H9 (cell line): ENCODE measurements around the gene DNAJC5. TPM values are rescaled to one million over a fixed set of nuclear protein-coding genes. Genes with fewer than 3 reads are reported as not detected.
"Not testable (repeated sequence)": the region's sequence is repeated elsewhere in the genome, so short reads cannot be mapped to it uniquely, and the experiment has no call there.

Source experiments
- DNase-seq: peaks from one replicate; pipeline ENCODE4 v3.0.0-alpha.2; 2017
- H2AFZ ChIP-seq: one replicate; pipeline ENCODE4 v1.6.1; 2013; ENCODE audit warnings: mild to moderate bottlenecking, low read length, control low read depth, moderate library complexity
- H2AK5ac ChIP-seq: 2 replicates; pipeline ENCODE4 v1.6.1; 2013; ENCODE audit warnings: low read length, control low read depth, mixed read lengths; ENCODE audit not compliant: insufficient read length
- H2BK120ac ChIP-seq: one replicate; pipeline ENCODE4 v1.6.1; 2013; ENCODE audit warnings: low read depth, mild to moderate bottlenecking, low read length, control low read depth, inconsistent platforms; ENCODE audit not compliant: poor library complexity, severe bottlenecking
- H2BK12ac ChIP-seq: 2 replicates; pipeline ENCODE4 v1.6.1; 2013; ENCODE audit warnings: low read length, control low read depth, mixed read lengths, low read depth; ENCODE audit not compliant: insufficient read length
- H2BK15ac ChIP-seq: 2 replicates; pipeline ENCODE4 v1.6.1; 2013; ENCODE audit warnings: low read depth, low read length, control low read depth
- H2BK20ac ChIP-seq: one replicate; pipeline ENCODE4 v1.6.1; 2013; ENCODE audit warnings: low read depth, mild to moderate bottlenecking, low read length, control low read depth, inconsistent platforms; ENCODE audit not compliant: poor library complexity, severe bottlenecking
- H2BK5ac ChIP-seq: 2 replicates; pipeline ENCODE4 v1.6.1; 2013; ENCODE audit warnings: low read length, control low read depth, mixed read lengths; ENCODE audit not compliant: insufficient read length
- H3K14ac ChIP-seq: 2 replicates; pipeline ENCODE4 v1.6.1; 2013; ENCODE audit warnings: low read length, control low read depth; ENCODE audit not compliant: insufficient read depth
- H3K18ac ChIP-seq: 2 replicates; pipeline ENCODE4 v1.6.1; 2013; ENCODE audit warnings: low read depth, mild to moderate bottlenecking, mixed read lengths, low read length, control low read depth; ENCODE audit not compliant: insufficient read length
- H3K23ac ChIP-seq: 2 replicates; pipeline ENCODE4 v1.6.1; 2013; ENCODE audit warnings: low read length, control low read depth, mixed read lengths, low read depth; ENCODE audit not compliant: insufficient read length
- H3K23me2 ChIP-seq: 2 replicates; pipeline ENCODE4 v1.6.1; 2013; ENCODE audit warnings: low read depth, mild to moderate bottlenecking, mixed read lengths, low read length, control low read depth; ENCODE audit not compliant: insufficient read length, poor library complexity, severe bottlenecking
- H3K27ac ChIP-seq: 2 replicates; pipeline ENCODE4 v1.5.1; 2013; ENCODE audit warnings: low read length, control low read depth, mixed read lengths, low read depth; ENCODE audit not compliant: insufficient read length
- H3K27me3 ChIP-seq: 2 replicates; pipeline ENCODE4 v1.6.1; 2013; ENCODE audit warnings: low read length, control low read depth, inconsistent platforms; ENCODE audit not compliant: insufficient read depth
- H3K4ac ChIP-seq: 2 replicates; pipeline ENCODE4 v1.6.1; 2013; ENCODE audit warnings: low read depth, mild to moderate bottlenecking, control low read depth, inconsistent platforms, low read length, moderate library complexity
- H3K4me1 ChIP-seq: 2 replicates; pipeline ENCODE4 v1.6.1; 2013; ENCODE audit warnings: low read length, control low read depth, inconsistent platforms; ENCODE audit not compliant: insufficient read depth
- H3K4me2 ChIP-seq: 2 replicates; pipeline ENCODE4 v1.6.1; 2013; ENCODE audit warnings: low read length, control low read depth, mixed read lengths; ENCODE audit not compliant: insufficient read length, insufficient read depth
- H3K56ac ChIP-seq: 2 replicates; pipeline ENCODE4 v1.6.1; 2013; ENCODE audit warnings: low read depth, mild to moderate bottlenecking, mixed read lengths, low read length, control low read depth; ENCODE audit not compliant: insufficient read length
- H3K79me1 ChIP-seq: 2 replicates; pipeline ENCODE4 v1.6.1; 2013; ENCODE audit warnings: low read depth, mild to moderate bottlenecking, moderate library complexity, low read length, control low read depth, inconsistent platforms; ENCODE audit not compliant: insufficient read depth, poor library complexity, severe bottlenecking
- H3K79me2 ChIP-seq: 2 replicates; pipeline ENCODE4 v1.6.1; 2013; ENCODE audit warnings: low read length, control low read depth, inconsistent platforms; ENCODE audit not compliant: insufficient read depth
- H3K9ac ChIP-seq: 2 replicates; pipeline ENCODE4 v1.6.1; 2013; ENCODE audit warnings: low read length, control low read depth, mixed read lengths; ENCODE audit not compliant: insufficient read length; ENCODE audit errors: extremely low read depth
- H3K9me3 ChIP-seq: one replicate; pipeline ENCODE4 v1.6.1; 2013; ENCODE audit warnings: low read depth, low read length, inconsistent platforms; ENCODE audit not compliant: control insufficient read depth
- H3T11ph ChIP-seq: one replicate; pipeline ENCODE4 v1.6.1; 2013; ENCODE audit warnings: mild to moderate bottlenecking, low read length, control low read depth, inconsistent platforms
- H4K20me1 ChIP-seq: one replicate; pipeline ENCODE4 v1.6.1; 2013; ENCODE audit not compliant: control insufficient read depth, insufficient read length, insufficient read depth
- H4K5ac ChIP-seq: 2 replicates; pipeline ENCODE4 v1.6.1; 2013; ENCODE audit warnings: low read depth, mild to moderate bottlenecking, mixed read lengths, low read length, control low read depth; ENCODE audit not compliant: insufficient read length
- H4K8ac ChIP-seq: replicated peaks from 2 replicates; pipeline ENCODE4 v1.6.1; 2013; ENCODE audit warnings: low read length, control low read depth, mixed read lengths, low read depth; ENCODE audit not compliant: insufficient read length
- H4K91ac ChIP-seq: 2 replicates; pipeline ENCODE4 v1.6.1; 2013; ENCODE audit warnings: low read depth, mild to moderate bottlenecking, moderate library complexity, mixed read lengths, low read length, control low read depth; ENCODE audit not compliant: insufficient read length
- H3K27ac Mint-ChIP-seq, 3 experiments: 2 replicates in 2 of 3; 3 replicates in 1 of 3; pipeline ENCODE4 v1.8.0; 2020 to 2021; ENCODE audit warnings: mixed read lengths in 3 of 3, mild to moderate bottlenecking in 1 of 3, moderate library complexity in 1 of 3
- H3K27me3 Mint-ChIP-seq: 2 replicates; pipeline ENCODE4 v1.8.0; 2021; ENCODE audit warnings: low read depth, mild to moderate bottlenecking, moderate library complexity, mixed read lengths
- H3K36me3 Mint-ChIP-seq, 3 experiments: 2 replicates in 2 of 3; 3 replicates in 1 of 3; pipeline ENCODE4 v1.8.0; 2020 to 2021; ENCODE audit warnings: low read depth in 3 of 3, mixed read lengths in 3 of 3; ENCODE audit not compliant: insufficient read depth in 1 of 3
- H3K4me1 Mint-ChIP-seq, 2 experiments: 2 replicates each; pipeline ENCODE4 v1.8.0; 2020; ENCODE audit warnings: mixed read lengths in 2 of 2
- H3K4me3 Mint-ChIP-seq, 2 experiments: 2 replicates in 1 of 2; 3 replicates in 1 of 2; pipeline ENCODE4 v1.8.0; 2020 to 2021; ENCODE audit warnings: mild to moderate bottlenecking in 2 of 2, mixed read lengths in 2 of 2, moderate library complexity in 1 of 2
- H3K9me3 Mint-ChIP-seq, 2 experiments: 2 replicates in 1 of 2; 3 replicates in 1 of 2; pipeline ENCODE4 v1.8.0; 2020; ENCODE audit warnings: mild to moderate bottlenecking in 2 of 2, mixed read lengths in 2 of 2, moderate library complexity in 1 of 2
- CTCF ChIP-seq: fragments of 200-600 bp; sonication (generic); conservative IDR thresholded peaks from 3 replicates; pipeline ENCODE4 v1.8.0; 2021; ENCODE audit warnings: antibody characterized with exemption, mild to moderate bottlenecking
- WGBS: extraction: QIAGEN DNeasy Blood & Tissue Kit; methylation state at CpG from one replicate; pipeline ENCODE4 v1.1.7; 2013; ENCODE audit warnings: missing lambda C conversion rate, low lambda C conversion rate, mixed read lengths; ENCODE audit not compliant: insufficient read length; ENCODE audit errors: extremely low coverage; 5-methylcytosine and 5-hydroxymethylcytosine counted together
- total RNA-seq: library from RNA; stranded (reverse); gene quantifications from 2 replicates; pipeline ENCODE4 v1.2.1, GENCODE V29; 2021

The DNAJC5 gene
- total RNA-seq, 1 experiment from 2014 or later = 43.0 TPM

- TF ChIP-seq CTCF = no peak
- H3K56ac ChIP-seq = no peak within 1 kb of the TSS
- H3K27me3 ChIP-seq = no peaks in the 10 kb centered on the region
- H3K4me1 Mint-ChIP-seq = peaks cover 16 to 27% of the 10 kb centered on the region in 2 experiments
- H3K9me3 ChIP-seq = no peaks in the 10 kb centered on the region
- peak within 1 kb of the TSS; percentile 96 to 98 (median 96) for H3K27ac Mint-ChIP-seq
- no peak within 1 kb of the TSS for H2AK5ac ChIP-seq
- no peaks in the 10 kb centered on the region for H3K27me3 Mint-ChIP-seq
- H3K4me2 ChIP-seq = peak within 1 kb of the TSS; percentile 77
- H3K4ac ChIP-seq = no peak within 1 kb of the TSS
- H3K9ac ChIP-seq = peak within 1 kb of the TSS; percentile 80
- no peak within 1 kb of the TSS for H4K5ac ChIP-seq
- H2BK15ac ChIP-seq = no peak within 1 kb of the TSS
- H3K14ac ChIP-seq = peak within 1 kb of the TSS; percentile 31
- no peak within 1 kb of the TSS for H4K91ac ChIP-seq
- H3T11ph ChIP-seq = no peak within 1 kb of the TSS
- H3K23me2 ChIP-seq = peaks cover 3% of the 10 kb centered on the region
- peak within 1 kb of the TSS; percentile 91 to 93 for H3K4me3 Mint-ChIP-seq
- H3K27ac ChIP-seq = no peak within 1 kb of the TSS
- H2BK20ac ChIP-seq = no peak within 1 kb of the TSS
- H3K9me3 Mint-ChIP-seq = 0 out of 5 replicates have a peak, but pooled peaks cover 0 to 2% of the 10 kb centered on the region in 2 experiments
- H3K4me1 ChIP-seq = no peaks in the 10 kb centered on the region
- no peak within 1 kb of the TSS for H2BK5ac ChIP-seq
- no peak within 1 kb of the TSS for H2BK120ac ChIP-seq
- H3K79me2 ChIP-seq = peaks cover 5% of the 10 kb centered on the region; the same call in 1 of the 2 replicates
- H4K20me1 ChIP-seq = no peaks in the 10 kb centered on the region
- no peak within 1 kb of the TSS for H3K18ac ChIP-seq
- H2BK12ac ChIP-seq = no peak within 1 kb of the TSS
- H3K23ac ChIP-seq = no peak within 1 kb of the TSS
- peaks cover 5% of the 10 kb centered on the region for H3K79me1 ChIP-seq
- H3K36me3 Mint-ChIP-seq = peaks cover 13 to 34% (median 33%) of the 10 kb centered on the region in 3 experiments
- no peak within 1 kb of the TSS for H2AFZ ChIP-seq
- WGBS = no CpG with 5 or more reads among the region's 68 CpGs
- no peak within 1 kb of the TSS for H4K8ac ChIP-seq
- DNase-seq = peak; percentile 100
These were observed 29.8 kb upstream of the DNAJC5 start, which contains the start of gene TPD52L2 for GRCh38 chr20:63864978-63865640. Gene TPD52L2, plus strand, starts transcription at chr20:63865270. Its CDS starts 96 bp downstream, at chr20:63865366.

- peak overlapping the region; percentile 91 to 93; a peak in 4 of 5 replicates for H3K4me3 Mint-ChIP-seq
- not testable (repeated sequence) for H3K9me3 ChIP-seq, H3K9ac ChIP-seq, H3K23me2 ChIP-seq, DNase-seq, H3K18ac ChIP-seq, H3K27ac Mint-ChIP-seq, H3K4me1 ChIP-seq, H3K4ac ChIP-seq, H3K4me2 ChIP-seq, H2BK12ac ChIP-seq, H4K8ac ChIP-seq, H4K5ac ChIP-seq, H4K20me1 ChIP-seq, H3T11ph ChIP-seq, H3K56ac ChIP-seq, H3K79me1 ChIP-seq, H2AK5ac ChIP-seq, H3K14ac ChIP-seq, H2BK20ac ChIP-seq, H3K23ac ChIP-seq, H2BK15ac ChIP-seq, H3K27ac ChIP-seq, H2AFZ ChIP-seq, H2BK120ac ChIP-seq, H3K9me3 Mint-ChIP-seq, H4K91ac ChIP-seq, H3K27me3 ChIP-seq, H3K27me3 Mint-ChIP-seq, H3K79me2 ChIP-seq, H2BK5ac ChIP-seq
- WGBS = no CpG with 5 or more reads among the region's 13 CpGs
- H3K4me1 Mint-ChIP-seq = peaks cover 13 to 15% of the 10 kb centered on the region in 2 experiments
- H3K36me3 Mint-ChIP-seq = peaks cover 14 to 42% (median 41%) of the 10 kb centered on the region in 3 experiments
These were observed 27.9 kb upstream of the DNAJC5 start for GRCh38 chr20:63867042-63867441.
